Subcutaneous adipose tissue (tissue), 4 donors: ENCODE measurements around the gene GRIN2D. TPM values are rescaled to one million over a fixed set of nuclear protein-coding genes. Genes with fewer than 3 reads are reported as not detected.

Experiments
- total RNA-seq, 4 donors: library from RNA; depleted of rRNA; stranded (reverse); fragments of >200 nt; gene quantifications; one replicate each; pipeline ENCODE4 v1.1.0, GENCODE V29; 2016
- TF ChIP-seq, protein P1 (sequence below): fragments of 450-650 bp; IDR thresholded peaks from one replicate; pipeline ENCODE4 v1.5.1; 2016; ENCODE audit warnings: low read depth, mild to moderate bottlenecking, control low read depth, antibody characterized with exemption, moderate library complexity

The GRIN2D gene
- total RNA-seq, 4 donors from 2014 or later: 0.16 to 1.0 (median 0.31) TPM

DNA sequence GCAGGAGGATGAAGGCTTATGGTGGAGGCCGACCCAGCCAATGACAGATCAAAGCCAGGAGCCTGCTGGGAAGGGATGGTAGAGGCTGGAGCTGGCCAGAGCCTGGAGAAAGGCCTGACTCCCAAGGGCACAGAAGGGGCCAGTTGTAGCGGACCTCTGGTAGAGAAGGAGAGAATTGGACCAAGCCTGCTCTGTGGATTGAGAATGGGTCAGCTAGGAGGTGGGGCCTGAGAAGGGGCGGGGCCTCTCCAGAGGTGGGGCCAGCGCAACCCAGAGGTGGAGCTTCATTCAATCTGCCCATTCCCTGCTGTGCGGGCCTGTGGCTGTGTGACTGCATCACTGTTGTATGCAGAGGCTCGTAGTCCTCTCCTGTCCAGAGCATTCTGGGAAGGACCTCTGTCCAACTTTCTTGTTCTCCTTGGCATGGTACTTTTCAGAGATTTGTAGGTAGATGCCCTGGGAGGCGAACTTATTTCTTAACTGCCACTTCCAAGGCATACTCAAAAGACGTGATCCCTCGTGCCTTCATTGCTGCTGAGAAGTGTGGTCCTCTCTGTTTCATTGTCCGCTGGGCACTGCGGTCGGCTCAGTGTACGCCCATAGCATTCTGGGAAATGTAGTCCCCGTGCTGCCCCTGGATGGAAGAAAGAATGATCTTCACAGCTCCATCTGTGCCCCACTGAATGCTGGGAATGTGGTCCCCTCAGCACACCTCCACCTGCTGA lies 6.7 kb downstream of the GRIN2D start:
- TF ChIP-seq, protein P1, sequence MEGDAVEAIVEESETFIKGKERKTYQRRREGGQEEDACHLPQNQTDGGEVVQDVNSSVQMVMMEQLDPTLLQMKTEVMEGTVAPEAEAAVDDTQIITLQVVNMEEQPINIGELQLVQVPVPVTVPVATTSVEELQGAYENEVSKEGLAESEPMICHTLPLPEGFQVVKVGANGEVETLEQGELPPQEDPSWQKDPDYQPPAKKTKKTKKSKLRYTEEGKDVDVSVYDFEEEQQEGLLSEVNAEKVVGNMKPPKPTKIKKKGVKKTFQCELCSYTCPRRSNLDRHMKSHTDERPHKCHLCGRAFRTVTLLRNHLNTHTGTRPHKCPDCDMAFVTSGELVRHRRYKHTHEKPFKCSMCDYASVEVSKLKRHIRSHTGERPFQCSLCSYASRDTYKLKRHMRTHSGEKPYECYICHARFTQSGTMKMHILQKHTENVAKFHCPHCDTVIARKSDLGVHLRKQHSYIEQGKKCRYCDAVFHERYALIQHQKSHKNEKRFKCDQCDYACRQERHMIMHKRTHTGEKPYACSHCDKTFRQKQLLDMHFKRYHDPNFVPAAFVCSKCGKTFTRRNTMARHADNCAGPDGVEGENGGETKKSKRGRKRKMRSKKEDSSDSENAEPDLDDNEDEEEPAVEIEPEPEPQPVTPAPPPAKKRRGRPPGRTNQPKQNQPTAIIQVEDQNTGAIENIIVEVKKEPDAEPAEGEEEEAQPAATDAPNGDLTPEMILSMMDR: no peak

DNA sequence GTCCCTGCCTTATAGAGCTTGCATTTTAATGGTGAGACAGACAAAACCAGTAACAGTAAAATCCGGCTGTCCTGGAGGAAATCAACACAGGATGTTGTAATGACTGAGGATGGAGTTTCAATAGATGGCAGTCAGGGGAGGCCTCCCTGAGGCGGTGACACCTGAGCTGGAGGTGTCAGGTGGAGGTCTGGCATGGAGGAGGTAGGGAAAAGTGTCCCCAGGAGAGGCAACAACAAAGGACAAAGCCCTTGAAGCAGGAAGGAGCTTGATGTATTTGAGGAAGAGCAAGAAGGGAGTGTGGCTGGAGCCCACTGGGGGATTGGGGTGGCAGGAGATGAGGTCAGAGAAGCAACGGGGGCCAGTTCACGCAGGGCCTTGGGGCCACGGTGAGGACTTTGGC lies 7.8 kb downstream of the GRIN2D start:
- TF ChIP-seq, protein P1: no peak

DNA sequence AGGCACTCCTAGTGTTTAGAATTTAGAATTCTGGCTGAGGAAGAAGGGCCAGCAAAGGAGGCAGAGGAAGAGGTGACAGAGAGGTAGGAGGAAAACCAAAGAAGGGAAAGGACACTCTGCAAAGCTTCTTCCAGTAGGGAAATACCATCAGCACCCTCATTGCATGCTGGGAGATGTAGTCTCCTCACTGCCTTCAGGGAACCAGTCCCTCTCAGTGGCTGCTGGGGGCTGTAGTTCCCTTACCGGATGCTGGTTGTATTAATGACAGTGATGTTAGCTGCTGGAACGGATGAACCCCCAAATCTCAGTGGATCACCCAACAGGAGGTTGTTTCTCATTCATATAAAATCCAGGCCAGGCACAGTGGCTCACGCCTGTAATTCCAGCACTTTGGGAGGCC lies 10.1 kb downstream of the GRIN2D start:
- TF ChIP-seq, protein P1: no peak

DNA sequence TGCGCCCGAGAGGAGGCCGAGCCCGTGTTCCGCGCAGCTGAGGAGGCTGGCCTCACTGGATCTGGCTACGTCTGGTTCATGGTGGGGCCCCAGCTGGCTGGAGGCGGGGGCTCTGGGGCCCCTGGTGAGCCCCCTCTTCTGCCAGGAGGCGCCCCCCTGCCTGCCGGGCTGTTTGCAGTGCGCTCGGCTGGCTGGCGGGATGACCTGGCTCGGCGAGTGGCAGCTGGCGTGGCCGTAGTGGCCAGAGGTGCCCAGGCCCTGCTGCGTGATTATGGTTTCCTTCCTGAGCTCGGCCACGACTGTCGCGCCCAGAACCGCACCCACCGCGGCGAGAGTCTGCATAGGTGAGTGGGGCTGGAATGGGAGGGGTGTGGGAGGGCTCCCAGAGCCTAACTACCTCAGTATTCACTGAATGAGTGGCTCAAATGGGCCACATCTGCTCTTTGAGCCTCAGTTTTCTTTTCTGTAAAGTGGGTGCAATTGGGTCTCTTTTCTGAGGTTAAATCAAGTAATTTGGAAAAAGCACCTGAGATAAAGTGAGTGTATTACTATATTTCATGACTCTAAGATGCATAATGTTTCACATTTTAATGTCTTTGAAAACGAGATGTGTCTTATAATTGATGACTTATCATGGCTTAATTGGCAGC lies 11.7 kb downstream of the GRIN2D start:
- TF ChIP-seq, protein P1: no peak

DNA sequence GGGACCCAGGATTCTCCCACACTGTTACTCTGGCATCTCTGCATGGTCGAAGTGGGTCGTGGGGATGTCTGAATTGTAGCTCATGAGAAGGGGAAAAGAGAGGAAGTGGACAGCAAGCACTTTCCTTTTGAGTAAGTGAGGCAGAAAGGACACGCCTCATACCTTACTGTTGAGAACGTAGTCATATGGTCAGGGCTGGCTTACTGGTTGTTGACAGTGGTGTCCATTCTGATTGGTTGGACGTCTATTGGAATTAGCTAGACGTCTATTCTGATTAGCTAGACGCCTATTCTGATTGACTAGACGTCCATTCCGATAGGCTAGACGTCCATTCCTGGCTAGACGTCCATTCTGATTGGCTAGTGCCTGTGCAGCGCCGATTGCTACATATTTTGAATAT lies 12.4 kb downstream of the GRIN2D start:
- TF ChIP-seq, protein P1: no peak

- TF ChIP-seq, protein P1: no peak
These were observed 20.6 kb downstream of the GRIN2D start for GRCh38 chr19:48413879-48414587.

GRCh38 chr19:48415395-48415794 lies 21.9 kb downstream of the GRIN2D start:
- TF ChIP-seq, protein P1: no peak
